GM19438 (cell line): ENCODE results near the gene UGDH.

Experiments used
- ATAC-seq: cut with Tn5 transposase; IDR thresholded peaks from one replicate; pipeline ENCODE4 v1.9.1; 2021; ENCODE audit warnings: low read depth; ENCODE audit not compliant: unreplicated experiment

The UGDH gene

GRCh38 chr4:39456946-39457763 lies 70.1 kb downstream of the UGDH start:
- no peak for ATAC-seq

GRCh38 chr4:39455486-39455885 lies 71.8 kb downstream of the UGDH start:
- no peak for ATAC-seq

- no peak for ATAC-seq
Observed at GRCh38 chr4:39453738-39454137, 73.5 kb downstream of the UGDH start.

GRCh38 chr4:39452860-39453587 lies 74.2 kb downstream of the UGDH start:
- no peak for ATAC-seq

- no peak for ATAC-seq
Observed at GRCh38 chr4:39452153-39452859, 74.9 kb downstream of the UGDH start.

- ATAC-seq = no peak
Observed at GRCh38 chr4:39451423-39452023, 75.7 kb downstream of the UGDH start.

- no peak for ATAC-seq
Observed at GRCh38 chr4:39450618-39451017, 76.6 kb downstream of the UGDH start.
